Osteoblast (primary cell): Measurements from ENCODE around the gene OTUD5. TPM values are rescaled to one million over a fixed set of nuclear protein-coding genes. Genes with fewer than 3 reads are reported as not detected.

Experiments used
- DNase-seq: peaks from one replicate; pipeline ENCODE4 v3.0.0; 2011; ENCODE audit warnings: low spot score, mixed read lengths; ENCODE audit not compliant: insufficient read length; ENCODE audit errors: missing footprints
- H2AFZ ChIP-seq: 2 replicates; pipeline ENCODE4 v1.6.0; 2011; ENCODE audit warnings: mild to moderate bottlenecking, low read length
- H3K27ac ChIP-seq: 2 replicates; pipeline ENCODE4 v1.5.1; 2011; ENCODE audit warnings: mild to moderate bottlenecking, low read depth, low read length, moderate library complexity
- H3K27me3 ChIP-seq: 2 replicates; pipeline ENCODE4 v1.6.0; 2012; ENCODE audit warnings: mild to moderate bottlenecking, control low read depth, inconsistent platforms, low read length, moderate library complexity; ENCODE audit not compliant: insufficient read depth
- H3K36me3 ChIP-seq: 2 replicates; pipeline ENCODE4 v1.5.1; 2011; ENCODE audit warnings: mild to moderate bottlenecking, low read length, control low read depth, moderate library complexity; ENCODE audit not compliant: insufficient read depth
- H3K4me1 ChIP-seq: 2 replicates; pipeline ENCODE4 v1.5.1; 2011; ENCODE audit warnings: mild to moderate bottlenecking, low read length, control low read depth, moderate library complexity; ENCODE audit not compliant: insufficient read depth
- H3K4me2 ChIP-seq: 2 replicates; pipeline ENCODE4 v1.6.0; 2011; ENCODE audit warnings: mild to moderate bottlenecking, low read length; ENCODE audit not compliant: insufficient read depth
- H3K4me3 ChIP-seq: fragments of 200-600 bp; sonication (generic); 3 replicates; pipeline ENCODE4 v1.5.1; 2012; ENCODE audit warnings: mild to moderate bottlenecking, low read length, inconsistent platforms; ENCODE audit not compliant: insufficient read depth
- H3K79me2 ChIP-seq: 2 replicates; pipeline ENCODE4 v1.6.0; 2012; ENCODE audit warnings: mild to moderate bottlenecking, low read length, control low read depth, inconsistent platforms; ENCODE audit not compliant: insufficient read depth
- H3K9me3 ChIP-seq: 2 replicates; pipeline ENCODE4 v1.5.1; 2011; ENCODE audit warnings: low read depth, low read length, control low read depth
- H4K20me1 ChIP-seq: 2 replicates; pipeline ENCODE4 v1.6.0; 2012; ENCODE audit warnings: mild to moderate bottlenecking, low read length, control low read depth; ENCODE audit not compliant: insufficient read depth
- CTCF ChIP-seq: IDR thresholded peaks from 2 replicates; pipeline ENCODE4 v1.5.1; 2011; ENCODE audit warnings: mild to moderate bottlenecking, low read depth, low read length, moderate library complexity; ENCODE audit errors: extremely low read depth
- total RNA-seq: library from RNA; depleted of rRNA; stranded (reverse); fragments of >200 nt; gene quantifications from 2 replicates; pipeline ENCODE4 v1.2.3, GENCODE V29; 2012

Gene OTUD5
- total RNA-seq, 1 donor = 33.7 TPM

GRCh38 chrX:48957827-48958634, 624 bp upstream of the OTUD5 start:
- Histone ChIP-seq H2AFZ (peak overlapping the region; percentile 63), H3K4me3 (peak overlapping the region; percentile 79), H3K4me2 (peak overlapping the region; percentile 85), H3K27me3 (no peaks in the 10 kb centered on the region), H3K4me1 (peaks cover 18% of the 10 kb centered on the region), H3K79me2 (peaks cover 42% of the 10 kb centered on the region), H4K20me1 (peaks cover 24% of the 10 kb centered on the region), H3K9me3 (no peaks in the 10 kb centered on the region), H3K36me3 (peaks cover 17% of the 10 kb centered on the region), H3K27ac (peak overlapping the region; percentile 100)
- no peak for TF ChIP-seq CTCF
- peak; percentile 98 for DNase-seq

GRCh38 chrX:48956728-48957414, 536 bp downstream of the OTUD5 start:
- no peak for DNase-seq
- Histone ChIP-seq H4K20me1 (peaks cover 24% of the 10 kb centered on the region), H3K9me3 (no peaks in the 10 kb centered on the region), H3K27me3 (no peaks in the 10 kb centered on the region), H3K27ac (peak overlapping the region; percentile 63), H3K4me3 (peak overlapping the region; percentile 79), H2AFZ (no peak overlapping the region), H3K4me1 (peaks cover 18% of the 10 kb centered on the region), H3K4me2 (peak overlapping the region; percentile 93), H3K36me3 (peaks cover 17% of the 10 kb centered on the region), H3K79me2 (peaks cover 53% of the 10 kb centered on the region)
- no peak for TF ChIP-seq CTCF

GRCh38 chrX:48948589-48948988, 8.8 kb downstream of the OTUD5 start:
- Histone ChIP-seq H4K20me1 (peaks cover 19% of the 10 kb centered on the region), H3K4me2 (no peak overlapping the region), H3K27ac (no peak overlapping the region), H3K4me1 (no peaks in the 10 kb centered on the region), H3K36me3 (peaks cover 6% of the 10 kb centered on the region), H3K79me2 (peaks cover 76% of the 10 kb centered on the region), H3K9me3 (no peaks in the 10 kb centered on the region), H2AFZ (no peak overlapping the region), H3K4me3 (no peak overlapping the region), H3K27me3 (no peaks in the 10 kb centered on the region)
- DNase-seq = no peak
- TF ChIP-seq CTCF = no peak
